Heart right ventricle (tissue), 16 donors: Measurements from ENCODE around the gene SH3TC1. TPM values are rescaled to one million over a fixed set of nuclear protein-coding genes. Genes with fewer than 3 reads are reported as not detected.

Experiments used
- ATAC-seq, 8 donors: fragments of 200-7000 bp; cut with Tn5 transposase; one replicate each; pipeline ENCODE4 v1.9.1; 2020; ENCODE audit warnings: mild to moderate bottlenecking in 8 of 8, moderate library complexity in 8 of 8, moderate number of reproducible peaks in 1 of 8
- DNase-seq, 2 donors: peaks; one replicate each; pipeline ENCODE4 v3.0.0-alpha.2; 2020
- H3K27ac ChIP-seq, 10 donors: fragments of 200-600 bp; sonication (generic) in 2 of 10; one replicate each; pipeline versions ENCODE4 v1.5.0 to v1.8.0; 2020 to 2022; ENCODE audit warnings: mild to moderate bottlenecking in 3 of 10
- H3K27me3 ChIP-seq, 7 donors: fragments of 200-600 bp; one replicate each; pipeline ENCODE4 v1.8.0; 2021 to 2022; ENCODE audit warnings: mild to moderate bottlenecking in 2 of 7
- H3K36me3 ChIP-seq, 9 donors: fragments of 200-600 bp; sonication (generic) in 1 of 9; one replicate each; pipeline versions ENCODE4 v1.5.0 to v1.8.0; 2020 to 2022; ENCODE audit warnings: mild to moderate bottlenecking in 2 of 9
- H3K4me1 ChIP-seq, 9 donors: fragments of 200-600 bp; sonication (generic) in 1 of 9; one replicate each; pipeline versions ENCODE4 v1.5.0 to v1.8.0; 2020 to 2022; ENCODE audit warnings: mild to moderate bottlenecking in 4 of 9
- H3K4me3 ChIP-seq, 10 donors: fragments of 200-600 bp; sonication (generic) in 2 of 10; one replicate each; pipeline versions ENCODE4 v1.5.0 to v1.8.0; 2020 to 2022; ENCODE audit warnings: mild to moderate bottlenecking in 7 of 10, moderate library complexity in 2 of 10
- H3K9me3 ChIP-seq, 11 donors: fragments of 200-600 bp in 10 of 11; sonication (generic) in 2 of 11; one replicate each; pipeline versions ENCODE4 v1.5.0 to v1.8.0; 2013 to 2022; ENCODE audit warnings: mild to moderate bottlenecking in 2 of 11, control low read depth in 1 of 11, moderate library complexity in 1 of 11
- CTCF ChIP-seq, 9 donors: fragments of 200-600 bp; sonication (generic) in 2 of 9; IDR thresholded peaks; one replicate each; pipeline versions ENCODE4 v1.5.0 to v1.8.0; 2021 to 2022; ENCODE audit warnings: antibody characterized with exemption in 9 of 9, mild to moderate bottlenecking in 5 of 9, moderate library complexity in 1 of 9
- WGBS, 2 donors: extraction: QIAGEN DNeasy Blood & Tissue Kit; methylation state at CpG; one replicate each; pipeline ENCODE4 v1.1.7; 2013; ENCODE audit warnings: inconsistent platforms in 1 of 2; 5-methylcytosine and 5-hydroxymethylcytosine counted together
- intact Hi-C, 10 donors: fragments of 100-400 bp; cut with DNase I; formaldehyde crosslinking; loops; one replicate each; pipeline versions ENCODE4 v1.11.1 to v1.14.2; 2022
- polyA plus RNA-seq, 2 donors: library from polyadenylated mRNA; stranded (reverse); fragments of 200-250 nt; gene quantifications; one replicate each; pipeline ENCODE4 v1.2.3, GENCODE V29; 2013
- total RNA-seq, 10 donors: library from RNA; stranded (reverse); fragmentation: NEBNext Ultra II Directional in 3 of 10; extraction: Animal tissue kit (Norgen Biotek cat#: 25700) in 3 of 10; gene quantifications; one replicate each; pipeline versions ENCODE4 v1.2.1 to v1.2.4, GENCODE V29; 2021 to 2023
- donor health status: Arrhythmogenic right ventricular cardiomyopathy.
- donor health status: ischemic (EF 13 %, LVEDD 7.1; RV severe dilation, severe dysfunction).
- donor health status: healthy with polysubstance abuse.
- donor health status: DM: no; HTN: yes; CAD: no.
- donor health status: DM: no; HTN: no; CAD: no.
- donor health status: ischemic (EF 25% LVEDD 6.9; RV normal size, moderate dysfunction).
- donor health status: ischemic (EF 25% LVEDD 5.7; RV mildly dilated, moderate dysfunction).
- donor health status: healthy.
- donor health status: DM: yes; HTN: yes; CAD: no.
- donor health status: Ischemic cardiomyopathy.
- donor health status: ischemic (EF 35%, LVEDD 5.7; RV mildly dilated, moderate dysfunction).
- donor health status: nonischemic (EF 11% LVEDD 7.7; RV severe dilation, severe dysfunction).
- donor health status: DM: yes; HTN: yes; CAD: no.
- donor health status: PGD.
- donor health status: ischemic (EF 29% LVEDD 5.4; RV normal size, mild dysfunction).
- donor health status: nonischemic (EF 23%, LVEDD 6.1; RV moderate dilation, normal function).

SH3TC1 gene
- total and polyA plus RNA-seq, 12 donors, result 7.4 to 22.8 (median 11.2) TPM

- intact Hi-C loops, result loop anchor here in 1 of 10 donors (10.0 kb wide), 1 partner anchor 381 kb away; no protein-coding TSS in a partner anchor
- H3K4me3 ChIP-seq, result no peak overlapping the region
Measured at GRCh38 chr4:8195431-8195830, 3.7 kb upstream of the SH3TC1 start.

GRCh38 chr4:8195841-8196458 lies 3.1 kb upstream of the SH3TC1 start:
- intact Hi-C loops, result loop anchor here in 1 of 10 donors (10.0 kb wide), 1 partner anchor 381 kb away; no protein-coding TSS in a partner anchor

More at GRCh38 chr4:8195431-8195830, 3.7 kb upstream of the SH3TC1 start:
- DNase-seq (no peak), ATAC-seq (no peak)
- H3K36me3 ChIP-seq, result no peaks in the 10 kb centered on the region
- no peaks in the 10 kb centered on the region for H3K9me3 ChIP-seq
- no peak for TF ChIP-seq CTCF (IDR thresholded peaks at IDR 0.05)
- peak overlapping the region in 3 of 10 donors; percentile 36 to 47 (median 44) for H3K27ac ChIP-seq
- H3K27me3 ChIP-seq, result no peaks in the 10 kb centered on the region
- peaks cover 29 to 90% (median 72%) of the 10 kb centered on the region in 9 donors for H3K4me1 ChIP-seq
- WGBS, 2 donors, result 57 to 68% methylated on average over 7 of the region's 7 CpGs

GRCh38 chr4:8197521-8197920 lies 1.6 kb upstream of the SH3TC1 start:
- ATAC-seq, result no peak
- intact Hi-C loops, result loop anchor here in 1 of 10 donors (10.0 kb wide), 1 partner anchor 383 kb away; no protein-coding TSS in a partner anchor
- H3K27me3 ChIP-seq, result no peaks in the 10 kb centered on the region
- H3K36me3 ChIP-seq, result no peaks in the 10 kb centered on the region
- 93% methylated on average over 13 of the region's 13 CpGs for WGBS, 2 donors
- H3K4me3 ChIP-seq, result no peak overlapping the region
- H3K4me1 ChIP-seq, result peaks cover 25 to 88% (median 72%) of the 10 kb centered on the region in 9 donors
- H3K9me3 ChIP-seq, result no peaks in the 10 kb centered on the region
- peak overlapping the region in 2 of 10 donors; percentile 85 to 95 for H3K27ac ChIP-seq
- no peak for DNase-seq
- TF ChIP-seq CTCF (IDR thresholded peaks at IDR 0.05), result no peak

More at GRCh38 chr4:8195841-8196458, 3.1 kb upstream of the SH3TC1 start:
- no peaks in the 10 kb centered on the region for H3K27me3 ChIP-seq
- ATAC-seq, result no peak
- no peak for DNase-seq
- no peak overlapping the region for H3K4me3 ChIP-seq
- peak overlapping the region in 3 of 10 donors; percentile 36 to 47 (median 44) for H3K27ac ChIP-seq
- no peak for TF ChIP-seq CTCF (IDR thresholded peaks at IDR 0.05)
- H3K9me3 ChIP-seq, result no peaks in the 10 kb centered on the region
- peaks cover 29 to 90% (median 72%) of the 10 kb centered on the region in 9 donors for H3K4me1 ChIP-seq
- WGBS, 2 donors, result 73 to 74% methylated on average over 20 of the region's 20 CpGs
- no peaks in the 10 kb centered on the region for H3K36me3 ChIP-seq

GRCh38 chr4:8198206-8198905 lies 734 bp upstream of the SH3TC1 start:
- TF ChIP-seq CTCF (IDR thresholded peaks at IDR 0.05), result no peak
- no peak for DNase-seq
- Histone ChIP-seq H3K27me3 (no peaks in the 10 kb centered on the region), H3K9me3 (no peaks in the 10 kb centered on the region), H3K4me3 (peak overlapping the region in 3 of 10 donors; percentile 52 to 67 (median 59)), H3K27ac (peak overlapping the region in 9 of 10 donors; percentile 18 to 95 (median 82)), H3K4me1 (peaks cover 25 to 80% (median 69%) of the 10 kb centered on the region in 9 donors), H3K36me3 (no peaks in the 10 kb centered on the region)
- ATAC-seq, result peak in 1 of 8 donors; percentile 3
- intact Hi-C loops, result loop anchor here in 1 of 10 donors (10.0 kb wide), 1 partner anchor 384 kb away; no protein-coding TSS in a partner anchor
- 69 to 74% methylated on average over 17 of the region's 17 CpGs for WGBS, 2 donors
